HG03103 (cell line): ENCODE results near the gene LRP1B.
"Not testable (repeated sequence)": the region's sequence is repeated elsewhere in the genome, so short reads cannot be mapped to it uniquely, and the experiment has no call there.

Experiments used
- ATAC-seq: cut with Tn5 transposase; IDR thresholded peaks from one replicate; pipeline ENCODE4 v1.9.1; 2021; ENCODE audit warnings: low read depth; ENCODE audit not compliant: unreplicated experiment

The LRP1B gene

DNA sequence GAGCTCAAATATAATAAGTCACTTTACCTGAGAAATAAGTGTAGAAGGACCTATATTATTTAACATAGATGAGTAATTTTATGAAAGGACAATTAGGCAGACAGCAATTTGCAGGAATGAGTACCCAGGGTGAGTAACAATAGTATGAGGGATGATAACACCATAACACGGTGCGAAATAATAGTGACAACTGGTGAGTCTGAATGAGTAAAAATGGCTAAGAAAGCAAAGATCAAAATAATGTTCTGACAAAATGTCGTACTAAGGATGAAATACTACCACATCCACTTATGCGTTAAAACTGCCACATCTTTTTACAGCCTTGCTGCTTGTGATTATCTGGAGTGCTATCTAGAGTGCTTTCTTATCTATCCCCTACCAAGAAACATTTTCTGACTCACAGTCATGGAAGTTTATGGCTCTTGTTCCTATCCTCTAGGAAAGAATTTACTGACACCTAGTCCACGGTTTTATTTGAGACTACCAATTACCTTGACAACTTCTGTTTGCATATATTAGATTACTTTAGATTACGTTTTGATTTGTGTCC lies 929.7 kb downstream of the LRP1B start:
- ATAC-seq, result no peak

DNA sequence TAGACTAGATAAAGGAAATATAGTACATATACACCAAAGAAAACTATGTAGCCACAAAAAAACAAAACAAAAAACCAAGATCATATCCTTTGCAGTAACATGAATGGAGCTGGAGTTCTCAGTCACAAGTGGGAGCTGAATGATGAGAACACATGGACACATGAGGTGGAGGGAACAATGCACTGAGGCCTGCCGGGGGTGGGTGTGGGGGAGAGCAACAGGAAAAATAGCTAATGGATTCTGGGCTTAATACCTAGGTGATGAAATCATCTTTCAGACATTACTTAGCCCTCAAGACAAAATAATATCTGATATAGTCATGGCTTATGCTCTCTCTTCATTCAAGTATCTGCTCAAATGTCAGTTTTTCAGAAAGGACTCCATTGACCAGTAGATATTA lies 930.6 kb downstream of the LRP1B start:
- ATAC-seq, result no peak

DNA sequence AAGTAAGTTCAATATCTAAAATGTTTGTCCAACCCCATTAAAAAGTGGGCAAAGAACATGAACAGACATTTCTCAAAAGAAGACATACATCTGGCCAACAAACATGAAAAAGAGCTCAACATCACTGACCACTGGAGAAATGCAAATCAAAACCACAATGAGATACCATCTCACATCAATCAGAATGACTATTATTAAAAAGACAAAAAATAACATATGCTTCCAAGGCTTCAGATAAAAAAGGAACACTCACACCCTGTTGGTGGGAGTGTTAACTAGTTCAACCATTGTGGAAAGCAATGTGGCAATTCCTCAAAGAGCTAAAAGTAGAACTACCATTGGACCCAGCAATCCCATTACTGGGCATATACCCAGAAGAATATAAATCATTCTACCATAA lies 931.1 kb downstream of the LRP1B start:
- no peak for ATAC-seq

DNA sequence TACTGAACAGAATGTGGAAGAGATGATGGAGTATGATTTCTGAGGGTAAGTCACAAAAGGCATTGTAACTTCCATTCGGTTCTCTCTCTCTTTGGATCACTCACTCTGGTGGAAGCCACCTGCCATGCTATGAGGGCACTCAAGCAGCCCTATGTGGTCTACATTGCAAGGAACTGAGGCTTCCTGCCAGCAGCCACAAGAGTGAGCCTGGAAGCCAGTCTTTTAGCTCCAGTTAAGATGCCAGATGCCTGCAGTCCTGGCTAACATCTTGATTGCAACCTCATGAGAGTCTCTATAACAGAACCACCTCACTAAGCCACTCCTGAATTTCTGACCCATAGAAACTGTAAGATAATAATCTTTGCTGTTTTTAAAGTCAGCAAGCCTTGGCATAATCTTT lies 935.7 kb downstream of the LRP1B start:
- no peak for ATAC-seq

DNA sequence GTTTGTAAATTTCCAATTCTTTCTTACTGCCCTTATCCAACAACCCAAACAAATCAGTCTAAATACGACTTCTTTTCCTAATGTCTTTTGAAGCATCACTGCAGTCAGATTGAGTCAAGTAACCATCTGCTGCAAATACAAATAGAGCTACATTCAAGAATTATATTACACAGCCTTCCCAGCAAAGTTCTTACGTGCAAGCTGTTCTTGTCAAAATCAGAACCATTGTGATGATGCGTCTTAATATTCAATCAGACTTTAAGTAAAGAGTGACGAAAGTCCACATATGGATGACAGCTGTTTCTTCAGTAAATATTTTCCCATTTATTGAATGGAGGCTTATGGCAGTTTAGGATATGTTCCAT lies 943.8 kb downstream of the LRP1B start:
- no peak for ATAC-seq

DNA sequence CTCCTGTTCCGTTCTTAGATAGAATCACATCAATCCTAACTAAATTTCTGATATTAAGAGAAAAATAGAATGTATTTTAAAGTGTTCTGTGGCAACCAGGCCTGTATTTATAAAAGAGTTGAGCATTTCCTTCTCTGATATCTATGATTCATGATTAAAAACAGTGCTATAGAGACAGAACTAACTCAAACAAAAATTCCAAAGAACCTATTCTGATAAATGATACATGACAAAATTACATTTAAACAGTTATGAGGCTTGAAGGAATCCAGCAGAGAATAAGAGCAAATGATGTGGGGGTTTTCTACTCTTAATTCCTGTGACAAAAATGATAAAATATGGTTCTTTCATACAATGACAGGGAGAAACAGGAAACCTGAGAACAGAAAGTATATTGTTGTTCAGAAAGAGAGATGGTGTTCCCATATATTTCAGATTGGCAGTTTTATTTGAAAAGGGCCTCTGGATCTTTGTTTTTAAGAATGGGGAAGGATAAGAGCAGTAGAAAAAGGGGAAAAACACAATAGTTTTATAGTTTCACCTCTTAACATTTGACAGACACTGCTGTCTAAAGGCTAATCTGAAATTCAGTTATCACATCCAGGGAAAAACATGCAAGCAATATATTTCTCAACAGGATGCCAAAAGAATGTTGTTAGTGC lies 944.3 kb downstream of the LRP1B start:
- no peak for ATAC-seq

DNA sequence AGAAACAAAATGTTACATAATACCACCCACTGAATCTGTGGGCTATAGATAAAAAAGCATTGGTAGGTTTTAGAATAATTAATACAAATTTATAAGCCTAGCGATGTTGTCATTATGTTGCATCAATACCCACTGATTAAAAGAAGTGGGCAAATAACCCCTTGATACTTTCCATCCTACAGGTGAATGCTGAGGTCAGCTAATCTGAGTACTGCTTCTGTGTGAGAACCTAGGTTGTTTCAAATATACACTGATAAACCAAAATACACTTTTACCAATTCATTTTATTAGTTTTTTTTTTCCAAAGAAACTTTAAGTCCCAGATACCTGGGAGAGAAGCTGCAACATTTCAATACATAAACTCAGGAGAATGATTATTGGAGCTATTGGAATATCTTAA lies 948.6 kb downstream of the LRP1B start:
- ATAC-seq, result no peak

DNA sequence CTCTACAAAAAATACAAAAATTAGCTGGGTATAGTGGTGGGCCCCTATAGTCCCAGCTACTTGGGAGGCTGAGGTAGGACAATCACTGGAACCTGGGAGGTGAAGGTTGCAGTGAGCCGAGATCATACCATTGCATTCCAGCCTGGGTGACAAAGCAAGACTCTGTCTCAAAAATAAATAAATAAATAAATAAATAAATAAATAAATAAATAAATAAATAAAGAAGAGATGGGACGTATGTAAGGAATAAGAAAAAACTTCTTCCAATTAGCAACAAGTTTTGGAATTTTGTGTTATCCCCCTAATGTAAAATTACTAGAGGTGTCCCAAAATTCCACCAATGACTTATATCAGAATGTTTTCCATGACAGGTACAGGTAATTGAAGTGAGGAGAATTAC lies 961.7 kb downstream of the LRP1B start:
- not testable (repeated sequence) for ATAC-seq

DNA sequence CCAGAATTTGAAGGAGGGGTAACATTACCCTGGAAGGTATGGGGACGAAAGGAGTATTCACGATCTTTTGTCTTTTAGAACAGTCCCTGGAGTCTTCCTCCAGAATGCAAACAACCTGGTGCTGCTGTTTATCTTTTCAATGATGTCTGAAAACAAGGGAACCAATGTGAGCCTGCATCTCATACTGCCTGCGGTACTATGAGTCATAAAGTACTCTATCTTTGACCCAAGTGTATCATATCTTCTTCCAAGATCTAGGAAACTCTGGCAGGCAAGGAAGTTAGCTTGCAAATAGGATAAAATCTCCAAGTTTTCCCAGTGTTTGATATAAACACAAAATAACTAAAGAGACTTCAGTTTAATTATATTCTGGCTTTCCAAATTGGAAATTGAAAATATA lies 968.5 kb downstream of the LRP1B start:
- ATAC-seq, result no peak

DNA sequence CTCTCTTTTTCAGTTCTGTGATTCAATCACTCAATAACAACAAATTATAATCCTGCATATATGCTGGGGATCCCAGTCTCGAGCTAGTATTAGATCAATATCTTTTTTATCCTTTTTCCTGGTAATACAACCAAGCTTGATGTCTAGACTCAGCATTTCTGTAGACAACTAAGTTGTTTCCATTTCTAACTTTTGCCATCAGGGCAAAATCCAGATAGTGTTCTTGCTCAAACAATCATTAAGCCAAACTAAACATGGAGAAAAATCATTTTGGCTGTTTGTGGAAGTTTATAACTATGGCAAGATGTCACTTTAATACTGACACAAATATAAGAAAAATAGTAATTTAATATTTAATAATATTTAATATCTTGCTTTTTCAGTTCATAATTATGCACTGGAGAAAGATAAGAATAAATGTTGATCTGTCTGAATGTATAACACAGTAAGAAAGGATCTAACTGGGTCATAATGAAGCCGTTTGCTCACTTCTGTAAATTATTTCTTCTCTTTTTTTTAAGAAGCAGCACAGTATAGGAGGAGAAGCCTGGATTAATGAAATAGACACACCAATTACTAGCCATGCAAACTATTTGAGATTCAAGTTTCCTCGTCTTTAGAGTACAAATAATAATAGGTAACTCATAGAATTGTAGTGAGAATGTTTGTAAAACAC lies 979.1 kb downstream of the LRP1B start:
- ATAC-seq, result no peak

DNA sequence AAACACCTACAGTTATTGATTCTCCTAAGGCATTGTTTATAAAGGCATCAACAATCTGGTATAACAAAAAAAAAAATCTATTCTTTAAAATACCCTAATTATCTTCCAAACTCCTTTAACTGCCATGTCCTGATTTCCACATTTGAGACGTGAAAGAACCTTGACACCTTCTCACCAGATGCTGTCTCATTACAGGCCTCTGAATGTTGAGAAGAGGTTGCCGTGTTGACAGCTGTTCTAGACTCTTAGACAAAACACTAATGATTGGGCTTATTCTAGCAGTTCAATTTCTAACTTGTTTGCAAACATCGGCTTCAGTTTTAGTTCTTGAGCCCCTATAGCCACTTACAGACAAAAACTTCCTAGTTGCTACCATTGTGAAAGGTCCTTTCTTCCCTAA lies 988.8 kb downstream of the LRP1B start:
- ATAC-seq, result no peak

DNA sequence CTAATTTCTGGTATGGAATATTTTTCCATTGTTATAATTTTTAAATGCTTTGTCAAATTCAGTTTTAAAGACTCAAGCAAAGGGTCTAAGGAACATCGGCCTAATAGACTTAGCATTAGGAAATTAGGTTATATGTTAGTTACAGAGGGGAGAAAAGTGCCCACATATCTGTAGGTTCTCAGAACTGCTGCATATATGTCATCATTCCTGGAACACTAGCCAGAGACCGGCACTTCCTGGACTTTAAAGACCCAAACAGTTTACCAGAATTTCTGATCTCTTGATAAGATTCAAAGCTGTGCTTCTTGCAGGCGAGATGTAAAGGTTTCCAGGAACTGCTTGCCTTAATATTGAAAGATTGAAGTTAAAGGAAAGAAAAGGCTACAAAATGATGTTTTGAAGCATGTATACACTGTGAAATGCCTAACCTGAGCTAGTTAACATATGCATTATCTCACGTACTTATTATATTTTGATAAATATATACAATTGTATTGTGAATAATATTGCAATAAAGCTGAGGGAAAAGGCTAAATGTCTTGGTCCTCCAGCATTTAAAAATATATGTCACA lies 993.6 kb downstream of the LRP1B start:
- no peak for ATAC-seq

DNA sequence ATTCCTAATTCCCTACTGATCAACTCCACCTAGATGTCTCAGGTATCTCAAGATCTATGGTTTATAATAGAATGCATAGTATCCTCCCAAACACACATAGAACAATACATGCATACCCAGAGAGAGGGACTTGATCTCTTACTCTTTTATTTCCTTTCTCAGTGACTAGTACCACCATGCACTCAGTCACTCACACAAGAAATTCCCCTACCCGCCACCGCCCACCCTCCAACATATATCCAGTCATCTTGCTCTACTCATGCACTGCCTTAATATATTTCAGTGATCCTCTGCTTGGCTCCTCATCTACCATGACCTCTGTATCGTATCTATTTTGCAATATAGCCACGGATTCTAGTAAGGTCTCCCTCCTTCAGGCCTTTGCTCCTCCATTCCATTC lies 996.9 kb downstream of the LRP1B start:
- no peak for ATAC-seq

DNA sequence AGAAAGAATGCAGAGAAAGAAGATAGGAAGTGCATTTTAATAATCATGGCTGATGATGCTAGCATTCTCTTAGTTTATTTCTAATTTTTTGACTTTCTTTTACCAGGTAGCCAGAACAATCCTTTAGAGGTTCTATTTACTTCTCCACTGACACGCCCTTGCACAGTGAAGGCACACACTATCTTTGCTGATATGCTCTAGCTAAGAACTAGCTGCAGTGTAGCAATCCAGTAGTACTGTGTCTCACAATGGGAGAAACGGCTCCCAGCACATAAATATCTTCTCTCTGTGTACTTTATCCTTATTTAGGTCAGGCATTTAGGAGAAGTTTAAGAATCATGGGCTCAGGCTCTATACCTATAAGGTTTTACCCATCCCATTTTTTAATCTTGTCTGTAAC lies 1005.4 kb downstream of the LRP1B start:
- no peak for ATAC-seq

DNA sequence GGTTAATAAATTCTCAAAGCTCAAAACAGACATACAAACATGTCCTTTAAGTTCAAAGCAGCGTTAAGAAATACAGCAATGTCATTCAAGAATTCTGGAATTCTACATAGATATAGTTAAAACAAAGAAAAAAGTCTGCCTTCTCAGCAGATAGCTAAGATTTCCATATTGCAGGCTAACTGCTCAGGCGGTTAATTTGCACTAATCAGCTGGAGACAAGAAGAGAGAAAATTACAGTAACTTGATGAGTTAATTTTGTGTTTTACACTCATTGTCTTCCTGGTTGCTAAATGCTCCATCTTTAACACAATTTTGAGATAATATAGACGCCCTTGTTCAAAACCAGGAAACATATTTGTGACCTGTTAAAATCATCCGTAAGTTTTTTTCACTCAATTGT lies 1012.0 kb downstream of the LRP1B start:
- ATAC-seq, result no peak

DNA sequence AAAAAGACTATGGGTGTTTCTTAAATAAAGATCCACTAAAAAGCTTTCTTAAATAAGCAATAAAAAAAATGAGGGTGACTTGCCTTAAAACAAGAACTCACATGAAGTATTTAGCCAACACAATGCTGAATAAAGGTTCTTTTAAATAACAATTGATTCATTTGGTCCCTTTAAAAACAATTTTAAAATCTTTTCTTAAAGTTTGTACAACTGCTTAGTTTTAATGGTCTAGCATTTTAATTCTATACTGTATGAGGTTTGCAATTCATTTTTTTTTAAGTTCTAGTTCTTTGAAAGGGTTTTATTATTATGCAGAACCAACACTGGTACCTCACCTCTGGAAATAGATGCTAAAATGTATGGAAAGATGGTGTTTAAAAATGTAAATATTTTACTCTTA lies 1017.5 kb downstream of the LRP1B start:
- ATAC-seq, result no peak

DNA sequence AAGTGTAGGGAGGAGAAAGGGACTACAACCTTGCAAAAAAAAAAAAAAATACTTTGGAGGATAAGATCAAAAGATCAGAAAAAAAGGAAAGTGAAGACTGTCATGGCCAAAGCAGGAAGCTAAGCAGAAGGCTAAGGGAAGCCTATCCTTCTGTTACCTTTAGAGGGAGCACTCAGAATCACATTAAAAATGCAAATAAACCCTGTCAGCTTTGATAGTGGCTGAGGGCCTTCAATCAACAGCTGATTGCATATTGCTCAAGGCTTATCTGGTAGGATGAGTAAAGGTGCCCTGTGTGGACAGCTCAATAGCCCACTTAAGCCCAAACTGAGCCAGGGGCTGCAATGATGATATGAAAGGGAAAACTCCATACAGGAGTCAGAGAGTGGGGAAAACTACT lies 1021.2 kb downstream of the LRP1B start:
- ATAC-seq, result no peak

DNA sequence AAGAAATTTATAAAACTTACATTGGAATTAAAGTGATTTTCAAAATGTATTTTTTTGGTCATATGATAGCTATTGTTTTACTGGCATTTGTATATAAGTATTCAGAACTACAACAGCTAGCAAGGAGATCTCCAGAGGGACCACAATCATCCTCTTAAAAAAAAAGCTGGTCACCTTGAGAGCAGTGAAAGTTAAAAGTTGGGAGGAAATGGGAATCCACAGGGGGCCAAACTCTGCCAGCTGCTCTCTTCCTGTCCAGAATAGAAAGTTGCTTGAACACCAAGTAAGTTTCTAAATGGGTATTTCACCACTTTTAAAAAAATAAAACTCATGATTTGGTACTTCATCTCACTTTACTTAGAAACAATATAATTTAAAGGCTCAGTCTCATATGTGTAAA lies 1025.1 kb downstream of the LRP1B start:
- ATAC-seq, result no peak

DNA sequence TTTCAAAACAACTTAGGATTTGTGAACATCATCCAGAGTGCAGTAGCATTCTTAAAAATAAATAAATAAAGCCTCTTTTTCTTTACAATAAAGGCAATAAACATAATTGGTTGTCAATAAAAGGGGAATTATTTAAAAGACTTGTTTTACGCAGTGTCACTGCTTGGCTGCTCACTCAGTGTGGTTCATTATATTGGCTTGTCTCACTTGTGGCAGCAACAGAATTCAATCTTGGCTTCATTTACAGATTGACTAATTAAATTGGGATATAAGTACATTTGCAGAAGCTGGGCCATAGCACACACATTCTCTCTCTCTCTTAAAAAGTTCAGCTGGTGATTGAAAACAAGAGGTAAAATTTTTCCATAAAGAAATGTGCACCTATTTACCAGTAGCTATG lies 1027.6 kb downstream of the LRP1B start:
- no peak for ATAC-seq

DNA sequence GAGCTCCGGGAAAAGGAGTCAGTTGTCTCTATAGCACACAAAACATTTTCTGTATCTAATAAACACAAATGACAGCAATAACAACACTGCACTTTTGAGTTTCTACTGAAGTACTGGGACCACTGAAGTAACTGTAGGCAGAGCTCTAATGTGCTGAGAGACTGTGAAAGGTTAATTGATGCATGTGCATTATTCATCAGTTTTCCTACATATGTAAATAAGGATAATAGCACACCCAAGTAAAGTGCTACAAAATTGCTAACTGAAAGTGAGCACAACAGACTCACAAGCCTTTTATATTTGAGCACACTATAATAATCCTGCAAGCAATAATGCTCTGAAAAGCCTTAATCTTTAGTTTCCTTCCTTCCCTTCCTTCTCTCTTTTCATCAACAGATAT lies 1051.6 kb downstream of the LRP1B start:
- no peak for ATAC-seq

DNA sequence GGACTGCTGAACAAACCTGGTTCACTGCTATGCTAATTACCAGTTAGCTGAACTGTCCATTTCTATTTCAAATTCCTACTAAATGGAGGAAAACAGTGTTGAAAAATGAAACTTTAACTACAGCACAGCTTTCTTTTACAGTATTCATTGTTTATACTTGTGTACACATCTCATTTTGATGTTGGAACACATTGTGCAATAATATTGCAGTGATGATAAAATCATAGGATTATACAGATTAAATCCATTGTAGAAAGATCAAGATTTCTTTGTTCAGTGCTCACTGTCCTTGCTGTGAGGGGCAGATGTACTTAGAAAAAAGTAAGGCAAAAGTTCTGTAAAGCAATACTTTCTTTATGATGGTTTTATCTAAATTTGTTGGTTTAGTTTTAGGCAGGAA lies 1055.1 kb downstream of the LRP1B start:
- no peak for ATAC-seq

DNA sequence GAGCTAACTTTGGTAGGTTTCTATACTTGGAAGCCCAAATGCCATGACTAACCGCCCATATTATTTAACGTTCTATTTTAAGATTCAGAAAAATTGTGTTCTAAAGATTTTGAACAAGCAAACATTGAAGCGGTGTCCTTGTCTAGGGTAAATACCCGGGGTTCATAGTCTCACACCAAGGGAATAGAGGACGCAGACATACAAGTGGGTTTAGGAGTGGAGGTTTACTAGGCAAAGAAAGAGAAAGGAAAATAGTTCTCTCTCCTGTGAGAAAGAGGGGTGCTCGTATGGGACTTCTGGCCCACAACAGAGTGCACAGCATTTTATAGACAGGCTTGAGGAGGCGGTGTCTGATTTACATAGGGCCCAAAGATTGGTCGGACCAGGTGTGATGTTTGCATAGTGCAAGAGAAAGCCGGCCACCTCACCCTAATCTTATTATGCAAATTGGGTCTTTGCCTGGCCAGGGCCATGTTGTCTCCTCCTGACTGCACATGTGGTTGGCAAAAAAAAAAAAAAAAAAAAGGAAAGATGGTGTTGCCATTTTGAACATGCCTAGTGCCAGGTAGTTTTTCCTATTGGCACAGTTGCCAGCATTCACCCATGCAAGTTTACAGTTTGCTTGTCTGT lies 1062.6 kb downstream of the LRP1B start:
- no peak for ATAC-seq
